GM18870 (cell line): ENCODE data around the gene CLTA.
"Not testable (repeated sequence)": the region's sequence is repeated elsewhere in the genome, so short reads cannot be mapped to it uniquely, and the experiment has no call there.

Experiments
- ATAC-seq: cut with Tn5 transposase; IDR thresholded peaks from one replicate; pipeline ENCODE4 v1.9.1; 2021; ENCODE audit warnings: moderate library complexity; ENCODE audit not compliant: unreplicated experiment

CLTA gene

DNA sequence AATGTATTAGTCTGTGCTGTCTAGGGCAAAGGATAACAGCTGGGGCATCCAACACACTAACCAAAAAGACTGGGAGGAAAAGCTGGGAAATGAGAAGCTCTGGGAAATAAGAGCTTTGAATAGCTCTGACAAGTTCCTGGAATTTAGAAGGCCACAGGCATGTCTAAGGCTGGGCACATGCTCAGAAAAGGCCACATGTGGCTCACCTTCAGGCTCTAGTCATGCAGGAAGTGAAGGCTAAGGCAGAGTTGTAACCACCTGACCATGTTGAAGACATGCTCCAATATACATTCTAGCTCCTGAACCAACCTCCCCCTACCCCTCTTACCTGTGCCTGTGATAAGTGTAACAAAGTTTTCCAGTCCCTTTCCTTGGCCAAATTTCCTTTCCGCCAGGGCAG, 31.7 kb downstream of the CLTA start:
- no peak for ATAC-seq

DNA sequence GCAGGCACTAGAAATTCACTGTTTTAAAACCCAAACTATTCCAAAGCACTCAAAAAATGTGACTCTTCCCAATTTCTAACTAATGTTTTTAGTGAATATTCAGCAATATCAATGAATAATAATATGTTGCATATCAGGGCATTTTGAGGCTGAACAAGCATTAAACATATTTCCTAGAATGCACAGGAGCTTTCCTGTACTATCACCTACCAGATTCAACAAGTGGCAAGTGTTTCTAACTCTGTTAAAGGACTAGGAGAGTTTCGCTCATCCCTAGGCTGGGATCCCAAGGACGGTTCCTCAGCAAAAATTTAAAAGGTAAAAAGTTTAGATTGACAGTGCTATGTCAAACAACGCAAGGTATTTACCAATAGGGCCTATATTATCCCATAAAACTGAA, 46.5 kb downstream of the CLTA start:
- no peak for ATAC-seq

DNA sequence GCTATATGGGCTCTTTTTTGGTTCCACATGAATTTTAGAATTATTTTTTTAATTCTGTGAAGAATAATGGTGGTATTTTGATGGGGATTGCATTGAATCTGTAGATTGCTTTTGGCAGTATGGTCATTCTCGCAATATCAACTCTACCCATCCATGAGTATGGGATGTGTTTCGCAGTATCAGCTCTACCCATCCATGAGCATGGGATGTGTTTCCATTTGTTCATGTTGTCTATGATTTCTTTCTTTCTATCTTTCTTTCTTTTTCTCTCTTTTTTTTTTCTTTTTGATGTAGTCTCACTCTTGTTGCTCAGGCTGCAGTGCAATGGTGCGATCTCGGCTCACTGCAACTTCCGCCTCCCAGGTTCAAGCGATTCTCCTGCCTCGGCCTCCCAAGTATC, 48.5 kb downstream of the CLTA start:
- not testable (repeated sequence) for ATAC-seq

DNA sequence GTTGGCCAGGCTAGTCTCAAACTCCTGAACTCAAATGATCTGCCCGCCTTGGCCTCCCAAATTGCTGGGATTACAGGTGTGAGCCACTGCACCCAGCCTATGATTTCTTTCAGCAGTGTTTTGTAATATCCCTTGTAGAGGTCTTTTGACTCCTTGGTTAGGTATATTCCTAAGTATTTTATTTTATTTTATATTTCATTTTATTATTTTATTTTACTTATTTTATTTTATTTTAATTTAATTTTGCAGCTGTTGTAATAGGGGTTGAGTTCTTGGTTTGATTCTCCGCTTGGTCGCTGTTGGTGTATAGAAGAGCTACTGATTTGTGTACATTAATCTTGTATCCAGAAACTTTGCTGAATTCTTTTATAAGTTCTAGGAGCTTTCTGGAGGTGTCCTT, 49.0 kb downstream of the CLTA start:
- ATAC-seq: not testable (repeated sequence)

DNA sequence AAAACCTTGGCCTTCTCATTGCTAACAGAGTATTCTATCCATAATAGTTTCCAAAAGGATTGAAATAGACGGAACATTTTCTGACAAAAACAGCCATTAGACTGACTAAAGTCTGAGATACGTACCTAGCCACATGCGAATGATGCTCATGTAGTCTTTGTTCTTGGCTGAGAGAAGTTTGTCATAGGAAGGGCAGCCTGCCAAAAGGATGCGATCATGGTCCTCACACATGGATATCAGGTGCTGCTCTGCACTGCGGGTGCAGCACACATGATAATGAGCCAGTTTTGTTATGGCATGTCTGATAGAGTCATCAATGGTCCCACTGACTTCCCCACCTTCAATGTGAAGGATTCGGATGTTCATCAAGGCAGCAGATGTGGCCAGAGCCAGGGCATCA, 55.2 kb downstream of the CLTA start:
- ATAC-seq: no peak

DNA sequence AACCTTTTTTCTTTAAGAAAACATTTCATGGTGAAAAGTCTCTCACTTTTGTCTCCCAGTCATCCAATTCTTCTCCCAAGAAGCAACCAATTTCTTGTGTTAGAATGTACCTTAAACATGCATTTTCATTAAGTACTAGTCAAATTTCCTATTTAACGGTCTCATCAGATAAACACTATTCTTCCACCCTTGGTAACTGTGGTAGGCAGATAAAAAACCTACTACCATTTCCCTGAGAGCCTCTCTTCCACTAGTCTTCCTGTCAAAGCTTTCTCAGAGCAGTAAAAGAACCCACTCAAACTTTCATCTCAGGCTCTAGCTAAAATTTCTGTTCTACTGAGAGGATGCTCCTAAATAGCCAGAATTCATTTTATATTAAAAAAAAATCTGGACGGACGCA, 56.6 kb downstream of the CLTA start:
- no peak for ATAC-seq

DNA sequence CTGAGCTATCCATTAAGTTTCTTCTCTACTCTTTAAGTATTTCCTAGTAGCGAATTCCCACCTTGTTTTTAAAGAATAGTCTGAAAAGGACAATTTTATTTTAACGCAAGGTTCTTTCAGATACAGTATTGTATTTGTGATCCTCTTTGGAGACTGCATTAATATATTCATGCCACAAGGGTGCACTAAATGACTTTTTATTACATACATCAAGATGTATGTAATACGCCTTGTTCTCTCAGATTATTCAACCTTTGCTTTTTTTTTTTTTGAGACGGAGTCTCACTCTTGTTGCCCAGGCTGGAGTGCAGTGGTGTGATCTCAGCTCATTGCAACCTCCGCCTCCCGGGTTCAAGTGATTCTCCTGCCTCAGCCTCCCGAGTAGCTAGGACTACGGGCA, 57.3 kb downstream of the CLTA start:
- ATAC-seq: not testable (repeated sequence)

DNA sequence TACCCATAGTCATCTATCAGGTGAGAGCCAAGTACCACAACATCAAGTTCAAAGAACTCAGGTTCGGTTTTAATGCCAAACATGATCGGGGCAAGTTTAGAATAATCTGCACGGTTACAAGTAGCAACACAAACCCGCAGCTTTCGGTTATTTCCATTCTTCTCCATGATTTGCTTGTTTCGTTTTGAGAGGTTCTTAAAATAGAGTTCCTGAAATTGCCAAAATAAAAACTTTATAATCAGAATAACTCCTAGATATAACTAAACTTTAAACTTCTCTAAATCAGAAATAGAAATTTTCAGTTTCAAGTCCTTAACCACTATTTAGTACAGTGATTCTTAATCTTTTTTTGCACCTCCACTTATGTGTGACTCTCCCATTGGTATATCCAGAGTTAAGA, 58.5 kb downstream of the CLTA start:
- no peak for ATAC-seq

DNA sequence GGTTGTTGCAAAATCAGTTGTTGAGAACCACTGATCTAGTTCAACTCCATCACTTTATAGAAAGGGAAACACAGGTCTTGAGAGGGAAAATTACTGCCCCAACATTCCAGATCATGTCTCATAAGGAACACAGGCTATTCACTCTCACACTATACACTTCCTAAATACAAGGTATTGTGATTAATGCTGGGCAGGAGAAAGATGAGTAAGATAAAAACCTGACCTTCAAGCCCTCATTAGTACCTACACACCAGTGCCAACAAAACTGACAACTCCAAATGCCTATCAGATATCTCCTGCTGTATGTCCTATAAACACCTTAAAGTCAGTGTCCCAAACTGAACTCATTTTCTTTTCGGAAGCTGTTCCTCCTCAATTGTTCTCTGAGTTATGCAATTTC, 59.4 kb downstream of the CLTA start:
- no peak for ATAC-seq

DNA sequence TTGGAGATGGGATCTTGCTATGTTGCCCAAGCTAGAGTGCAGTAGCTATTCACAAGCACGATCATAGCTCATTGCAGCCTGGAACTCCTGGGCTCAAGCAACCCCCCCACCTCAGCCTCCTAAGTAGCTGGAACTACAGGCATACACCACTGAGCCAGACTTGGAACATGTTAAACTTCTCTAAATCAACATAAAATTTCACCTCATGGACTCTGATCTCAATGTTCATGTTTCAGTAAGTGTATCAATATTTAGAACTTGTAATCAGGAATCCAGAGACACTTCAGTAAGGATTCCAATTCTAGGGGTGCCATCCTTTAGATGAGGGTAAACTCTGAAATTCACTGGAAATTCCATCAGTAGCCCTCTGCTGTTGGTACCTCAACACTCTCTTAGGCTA, 60.7 kb downstream of the CLTA start:
- ATAC-seq: no peak

DNA sequence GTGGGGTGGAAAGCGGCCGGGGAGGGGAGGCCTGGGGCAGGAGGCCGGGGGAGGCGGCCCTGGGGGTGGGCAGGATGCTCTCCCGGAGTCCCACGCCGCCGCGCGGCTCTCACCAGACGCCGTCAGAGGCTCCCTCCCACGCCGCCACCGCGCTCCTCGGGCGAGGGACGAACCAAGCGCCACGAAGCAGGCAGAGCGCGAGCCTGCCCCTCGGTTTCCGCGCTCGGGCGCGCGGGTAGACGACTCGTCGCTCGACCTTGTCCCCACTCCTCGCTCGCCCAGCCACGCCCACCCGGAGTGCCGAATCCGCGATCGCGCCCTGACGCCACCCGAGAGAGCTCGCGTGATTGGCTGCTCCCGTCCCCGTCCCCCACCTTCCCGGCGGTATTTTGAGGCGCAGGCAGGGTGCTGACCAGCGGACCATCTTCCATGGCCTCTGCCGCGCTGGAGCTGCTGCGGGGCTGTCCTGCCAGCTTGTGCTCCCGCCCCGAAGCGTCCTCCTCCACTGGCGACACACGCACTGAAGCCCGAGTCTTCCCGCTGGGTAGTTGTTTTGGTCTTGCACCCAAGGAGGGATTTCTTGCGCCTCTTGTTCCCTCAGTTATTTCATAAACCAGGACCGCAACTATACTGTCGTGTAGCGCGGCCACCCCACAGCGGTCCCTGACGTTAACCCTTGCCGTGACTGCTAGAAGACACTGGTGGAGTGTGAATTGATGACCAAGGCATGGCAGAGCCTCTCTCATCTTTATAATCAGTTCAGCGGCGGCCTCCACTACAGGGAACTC, 67.7 kb downstream of the CLTA start, which contains the start of gene GNE:
TSS of gene GNE (minus strand) at position 241 of the 788 bp plus-strand sequence. CDS start 9,093 bp downstream, outside the sequence.
- peak; percentile 68 for ATAC-seq

DNA sequence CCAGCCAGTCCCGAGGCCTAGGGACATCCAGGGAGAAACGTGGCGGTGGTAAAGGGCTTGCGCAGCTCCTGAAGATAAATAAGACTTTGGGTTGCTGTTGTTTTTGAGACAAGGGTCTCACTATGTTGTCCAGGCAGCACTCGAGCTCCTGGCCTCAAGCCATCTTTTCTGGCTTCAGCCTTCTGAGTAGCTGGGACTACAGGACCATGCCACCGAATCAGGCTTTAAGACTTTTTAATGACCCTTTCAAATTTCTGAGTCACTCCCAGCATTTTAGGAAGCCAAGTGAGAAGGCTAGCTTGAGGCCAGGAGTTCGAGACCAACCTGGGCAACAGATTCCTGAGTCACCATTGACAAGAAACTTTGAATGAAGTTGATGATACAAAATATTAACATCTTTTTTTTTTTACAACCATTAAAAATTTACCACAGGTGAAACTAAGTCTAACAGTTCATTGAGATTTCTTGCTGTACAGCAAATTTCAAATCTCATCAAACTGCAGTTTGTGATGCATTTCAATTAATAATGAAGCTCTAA, 68.3 kb downstream of the CLTA start:
- ATAC-seq: no peak
